ENCODE results near the gene DPP7. TPM values are rescaled to one million over a fixed set of nuclear protein-coding genes. Genes with fewer than 3 reads are reported as not detected.
A peak's percentile ranks its signal among the peaks of the same experiment; 100 is the strongest.

DPP7 gene
- total RNA-seq, 2 experiments from 2014 or later: 154 to 182 TPM

DNA sequence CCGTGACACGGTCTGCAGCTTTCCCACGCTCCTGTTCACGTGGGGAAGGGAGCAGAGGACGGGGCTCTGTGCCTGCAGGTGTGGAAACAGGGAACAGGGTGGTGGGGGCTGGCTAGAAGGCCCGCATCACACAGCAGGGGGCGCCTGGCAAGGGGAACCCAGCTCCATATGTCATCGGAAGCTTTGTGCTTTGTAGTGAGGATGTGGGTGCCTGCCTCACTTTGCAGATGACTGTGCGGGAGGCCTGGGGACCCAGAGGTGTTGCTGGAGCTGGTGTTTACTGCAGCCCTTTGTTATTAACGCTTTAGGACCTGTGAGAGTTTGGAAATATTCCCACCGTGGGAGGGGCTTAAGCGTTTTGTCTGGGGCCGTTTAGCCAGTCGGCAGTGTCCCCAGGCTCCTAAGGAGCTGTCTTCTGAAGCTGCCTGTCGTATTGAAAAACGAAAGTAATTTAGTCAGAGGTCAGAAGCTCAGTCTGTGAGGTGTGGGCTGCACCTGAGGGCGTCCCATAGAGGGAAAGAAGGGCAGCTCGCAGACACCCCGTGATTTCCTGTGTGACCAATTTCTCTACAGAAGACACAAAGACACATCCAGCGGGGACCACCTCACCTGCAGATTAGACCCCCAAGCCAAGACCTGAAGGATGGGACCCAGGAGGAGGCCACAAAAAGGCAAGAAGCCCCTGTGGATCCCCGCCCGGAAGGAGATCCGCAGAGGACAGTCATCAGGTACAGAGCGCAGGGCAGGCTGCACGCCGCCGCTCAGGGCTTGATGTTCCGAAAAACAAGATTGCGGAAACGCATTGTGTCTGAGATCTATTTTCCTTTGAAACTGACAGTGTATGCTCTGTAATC lies 18.6 kb downstream of the DPP7 start:
- intact Hi-C loops (cut with micrococcal nuclease; ENCODE audit: unreplicated experiment): no loop called here
- Histone ChIP-seq H3K27ac (ENCODE audit: low read depth, low read length, poor library complexity, severe bottlenecking) (no peak overlapping the region), H3K9me3 (ENCODE audit: low read length) (no peaks in the 10 kb centered on the region), H2AFZ (ENCODE audit: low read length) (no peak overlapping the region), H3K36me3 (ENCODE audit: insufficient read depth, low read length) (peaks cover 58% of the 10 kb centered on the region), H3K4me2 (ENCODE audit: low read length) (peak overlapping the region; percentile 4; the same call in 1 of the 2 replicates), H3K4me3 (ENCODE audit: low read depth, low read length, poor library complexity, severe bottlenecking) (no peak overlapping the region), H4K20me1 (ENCODE audit: insufficient read depth, low read length) (no peaks in the 10 kb centered on the region), H3K4me1 (ENCODE audit: insufficient read depth, low read length, poor library complexity, severe bottlenecking) (peaks cover 5% of the 10 kb centered on the region), H3K79me2 (ENCODE audit: insufficient read depth, low read depth, low read length) (no peaks in the 10 kb centered on the region), H3K9me2 (ENCODE audit: insufficient read depth, low read length) (no peaks in the 10 kb centered on the region)
- peak; percentile 53 for DNase-seq (ENCODE audit: low spot score)
- TF ChIP-seq, protein P1, sequence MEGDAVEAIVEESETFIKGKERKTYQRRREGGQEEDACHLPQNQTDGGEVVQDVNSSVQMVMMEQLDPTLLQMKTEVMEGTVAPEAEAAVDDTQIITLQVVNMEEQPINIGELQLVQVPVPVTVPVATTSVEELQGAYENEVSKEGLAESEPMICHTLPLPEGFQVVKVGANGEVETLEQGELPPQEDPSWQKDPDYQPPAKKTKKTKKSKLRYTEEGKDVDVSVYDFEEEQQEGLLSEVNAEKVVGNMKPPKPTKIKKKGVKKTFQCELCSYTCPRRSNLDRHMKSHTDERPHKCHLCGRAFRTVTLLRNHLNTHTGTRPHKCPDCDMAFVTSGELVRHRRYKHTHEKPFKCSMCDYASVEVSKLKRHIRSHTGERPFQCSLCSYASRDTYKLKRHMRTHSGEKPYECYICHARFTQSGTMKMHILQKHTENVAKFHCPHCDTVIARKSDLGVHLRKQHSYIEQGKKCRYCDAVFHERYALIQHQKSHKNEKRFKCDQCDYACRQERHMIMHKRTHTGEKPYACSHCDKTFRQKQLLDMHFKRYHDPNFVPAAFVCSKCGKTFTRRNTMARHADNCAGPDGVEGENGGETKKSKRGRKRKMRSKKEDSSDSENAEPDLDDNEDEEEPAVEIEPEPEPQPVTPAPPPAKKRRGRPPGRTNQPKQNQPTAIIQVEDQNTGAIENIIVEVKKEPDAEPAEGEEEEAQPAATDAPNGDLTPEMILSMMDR (conservative IDR thresholded peaks at IDR 0.05; ENCODE audit: low read length): peak; percentile 73
- TF ChIP-seq EZH2phosphoT487 (IDR thresholded peaks at IDR 0.05; ENCODE audit: borderline replicate concordance, low read depth, low read length): no peak
- ChIA-PET POLR2A (interaction anchor here (0.6 to 0.7 kb wide), 2 partner anchors 9 to 143 kb away, joined by 3 read pairs; partner anchors contain the start of gene MAN1B1), CTCF (ENCODE audit: unreplicated experiment) (no interaction called here)
- no TSS peak for BruUV-seq (replicated peaks)

DNA sequence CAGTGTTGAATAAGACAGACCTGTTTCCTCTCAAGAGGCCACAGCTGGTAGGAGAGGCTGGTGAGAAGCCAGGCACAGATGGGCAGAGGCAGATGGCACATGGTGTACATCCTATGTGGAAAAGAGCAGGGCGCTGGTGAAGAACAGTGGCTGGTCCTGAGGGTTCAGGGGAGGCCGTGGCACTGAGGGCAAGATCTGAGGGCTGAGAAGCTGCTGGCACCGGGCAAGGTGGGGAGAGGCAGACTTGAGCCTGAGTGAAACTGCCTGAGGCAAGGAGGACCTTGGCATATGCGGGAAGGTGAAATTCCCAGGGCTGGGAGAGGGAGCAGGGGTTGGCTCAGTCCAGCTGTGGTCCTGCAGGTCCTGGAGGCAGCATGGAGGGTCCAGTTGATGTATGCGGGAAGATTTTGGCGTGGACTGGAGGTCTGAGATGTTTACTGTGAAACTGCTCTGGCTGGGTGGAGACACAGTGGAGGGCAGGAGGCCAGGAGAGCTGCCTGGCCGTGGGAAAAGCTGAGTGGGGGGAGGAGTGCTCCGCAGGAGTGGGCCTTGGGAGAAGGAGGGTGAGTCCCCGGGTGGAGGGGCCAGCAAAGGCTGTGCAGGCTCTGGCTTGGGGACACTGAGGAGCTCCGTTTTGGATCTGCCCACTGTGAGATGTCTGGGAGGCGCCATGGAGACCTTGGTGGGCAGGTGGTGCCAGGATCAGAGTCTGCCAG lies 25.1 kb downstream of the DPP7 start:
- no peak for DNase-seq (ENCODE audit: low spot score)
- TF ChIP-seq, protein P1 (conservative IDR thresholded peaks at IDR 0.05; ENCODE audit: low read length): no peak
- TF ChIP-seq EZH2phosphoT487 (IDR thresholded peaks at IDR 0.05; ENCODE audit: borderline replicate concordance, low read depth, low read length): no peak
- peaks cover 12% of the 10 kb centered on the region; the same call in 1 of the 2 replicates for H3K36me3 ChIP-seq (ENCODE audit: insufficient read depth, low read length)
- POLR2A ChIA-PET: no interaction called here
- no peak overlapping the region for H3K4me3 ChIP-seq (ENCODE audit: low read depth, low read length, poor library complexity, severe bottlenecking)
- no peaks in the 10 kb centered on the region for H3K9me2 ChIP-seq (ENCODE audit: insufficient read depth, low read length)
- no TSS peak for BruUV-seq (replicated peaks)
- peaks cover 24% of the 10 kb centered on the region for H3K4me1 ChIP-seq (ENCODE audit: insufficient read depth, low read length, poor library complexity, severe bottlenecking)
- H3K79me2 ChIP-seq (ENCODE audit: insufficient read depth, low read depth, low read length): peaks cover 6% of the 10 kb centered on the region; the same call in 1 of the 2 replicates
- CTCF ChIA-PET (ENCODE audit: unreplicated experiment): no interaction called here
- no peaks in the 10 kb centered on the region for H3K9me3 ChIP-seq (ENCODE audit: low read length)
- H4K20me1 ChIP-seq (ENCODE audit: insufficient read depth, low read length): no peaks in the 10 kb centered on the region
- intact Hi-C loops (cut with micrococcal nuclease; ENCODE audit: unreplicated experiment): no loop called here
- H3K27ac ChIP-seq (ENCODE audit: low read depth, low read length, poor library complexity, severe bottlenecking): no peak overlapping the region
- no peak overlapping the region for H3K4me2 ChIP-seq (ENCODE audit: low read length)
- no peak overlapping the region for H2AFZ ChIP-seq (ENCODE audit: low read length)

Data from OCI-LY7 (cell line).